Measurements from ENCODE around the gene STUB1. TPM values are rescaled to one million over a fixed set of nuclear protein-coding genes. Genes with fewer than 3 reads are reported as not detected.

Gene STUB1
- total and polyA plus RNA-seq, 4 experiments from 2014 or later = 97.2 to 181 (median 128) TPM

GRCh38 chr16:678858-679813 is 1.1 kb upstream of the STUB1 start:
- intact Hi-C loops (cut with micrococcal nuclease) = loop anchor here (1.0 to 2.0 kb wide), 3 partner anchors 11 to 90 kb away; partner anchors contain the start of genes METTL26 and RHOT2

DNA sequence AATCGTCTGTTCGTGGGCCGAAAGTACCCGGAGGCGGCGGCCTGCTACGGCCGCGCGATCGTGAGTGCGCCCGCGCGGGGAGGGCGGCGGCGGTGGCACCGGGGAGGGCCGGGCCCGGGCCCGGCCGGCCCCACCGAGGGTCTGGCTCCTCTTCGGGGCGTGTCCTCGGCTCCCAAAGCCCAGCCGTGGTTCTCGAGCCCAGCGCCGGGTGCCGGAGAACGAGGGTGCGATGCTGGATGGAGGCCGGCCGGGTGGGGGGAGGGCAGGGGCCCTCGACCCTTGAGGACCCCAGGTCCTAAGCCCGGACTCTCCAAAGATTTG is 375 bp downstream of the STUB1 start:
- peak overlapping the region; percentile 70 for H3K27ac ChIP-seq (ENCODE audit: low read depth, low read length)
- peaks cover 12% of the 10 kb centered on the region for H3K36me3 ChIP-seq (ENCODE audit: insufficient read depth, low read length)
- peak overlapping the region; percentile 71 to 84 (median 78) for H3K4me3 Mint-ChIP-seq
- H3K27ac Mint-ChIP-seq = peak overlapping the region in 3 of 7 donors; percentile 57 to 89 (median 62)
- H3K4me1 Mint-ChIP-seq = peaks cover 5 to 46% (median 32%) of the 10 kb centered on the region in 4 donors
- no peak for DNase-seq
- no peaks in the 10 kb centered on the region for H3K9me3 ChIP-seq (ENCODE audit: control insufficient read depth in 1 of 2, low read length in 2 of 2)
- ChIA-PET CTCF (ENCODE audit: partially characterized antibody) (no interaction called here), POLR2A (ENCODE audit: partially characterized antibody) (interaction anchor here (0.7 to 10.2 kb wide), 13 partner anchors 9 to 96 kb away, joined by 3 to 212 read pairs (median 5); partner anchors contain the start of genes CCDC78, MCRIP2, METTL26 and RHOT2)
- peaks cover 4 to 19% of the 10 kb centered on the region in 2 donors for H3K36me3 Mint-ChIP-seq
- H3K9me3 Mint-ChIP-seq = peaks cover 0 to 1% (median 0%) of the 10 kb centered on the region in 8 donors
- H3K27me3 ChIP-seq (ENCODE audit: insufficient read depth, low read length) = no peaks in the 10 kb centered on the region
- no peaks in the 10 kb centered on the region for H3K27me3 Mint-ChIP-seq
- H3K4me3 ChIP-seq (ENCODE audit: low read length in 2 of 2) = peak overlapping the region; percentile 14 to 62
- intact Hi-C loops (cut with micrococcal nuclease) = no loop called here
- peaks cover 51% of the 10 kb centered on the region for H3K4me1 ChIP-seq (ENCODE audit: insufficient read depth, low read length)

More at GRCh38 chr16:678858-679813, 1.1 kb upstream of the STUB1 start:
- CTCF ChIA-PET (ENCODE audit: partially characterized antibody) = interaction anchor here (1.3 to 1.6 kb wide), 2 partner anchors 11 to 33 kb away, joined by 4 to 5 read pairs; partner anchors contain the start of gene RHOT2
- H3K4me3 Mint-ChIP-seq = peak overlapping the region; percentile 71 to 82 (median 80)
- Histone ChIP-seq H3K9me3 (ENCODE audit: control insufficient read depth in 1 of 2, low read length in 2 of 2) (no peaks in the 10 kb centered on the region), H3K27ac (ENCODE audit: low read depth, low read length) (peak overlapping the region; percentile 50), H3K4me3 (ENCODE audit: low read length in 2 of 2) (peak overlapping the region in 1 of 2 donors; percentile 57), H3K4me1 (ENCODE audit: insufficient read depth, low read length) (peaks cover 49% of the 10 kb centered on the region), H3K36me3 (ENCODE audit: insufficient read depth, low read length) (peaks cover 12% of the 10 kb centered on the region), H3K27me3 (ENCODE audit: insufficient read depth, low read length) (no peaks in the 10 kb centered on the region)
- H3K27ac Mint-ChIP-seq = peak overlapping the region; percentile 65 to 91 (median 81)
- H3K27me3 Mint-ChIP-seq = no peaks in the 10 kb centered on the region
- POLR2A ChIA-PET (ENCODE audit: partially characterized antibody) = interaction anchor here (1.0 to 10.2 kb wide), 5 partner anchors 11 to 42 kb away, joined by 3 to 212 read pairs (median 14); partner anchors contain the start of genes METTL26, RHOT2, WDR24 and WDR90
- peaks cover 5 to 51% (median 34%) of the 10 kb centered on the region in 4 donors for H3K4me1 Mint-ChIP-seq
- peak in 3 of 5 donors; percentile 44 to 64 (median 51) for DNase-seq
- H3K9me3 Mint-ChIP-seq = peaks cover 0 to 1% (median 0%) of the 10 kb centered on the region in 8 donors
- peaks cover 4 to 17% of the 10 kb centered on the region in 2 donors for H3K36me3 Mint-ChIP-seq

GRCh38 chr16:680967-681745 is 946 bp downstream of the STUB1 start:
- POLR2A ChIA-PET (ENCODE audit: partially characterized antibody) = interaction anchor here (0.9 to 10.2 kb wide), 12 partner anchors 9 to 97 kb away, joined by 3 to 212 read pairs (median 4); partner anchors contain the start of genes ANTKMT, CCDC78, METTL26 and RHOT2
- Histone ChIP-seq H3K36me3 (ENCODE audit: insufficient read depth, low read length) (peaks cover 12% of the 10 kb centered on the region), H3K27me3 (ENCODE audit: insufficient read depth, low read length) (no peaks in the 10 kb centered on the region), H3K4me3 (ENCODE audit: low read length in 2 of 2) (peak overlapping the region; percentile 14 to 62), H3K27ac (ENCODE audit: low read depth, low read length) (peak overlapping the region; percentile 70), H3K4me1 (ENCODE audit: insufficient read depth, low read length) (peaks cover 56% of the 10 kb centered on the region), H3K9me3 (ENCODE audit: control insufficient read depth in 1 of 2, low read length in 2 of 2) (no peaks in the 10 kb centered on the region)
- H3K36me3 Mint-ChIP-seq = peaks cover 4 to 19% of the 10 kb centered on the region in 2 donors
- CTCF ChIA-PET (ENCODE audit: partially characterized antibody) = no interaction called here
- DNase-seq = no peak
- peaks cover 0 to 1% (median 0%) of the 10 kb centered on the region in 8 donors for H3K9me3 Mint-ChIP-seq
- H3K27me3 Mint-ChIP-seq = no peaks in the 10 kb centered on the region
- H3K4me1 Mint-ChIP-seq = peaks cover 5 to 49% (median 33%) of the 10 kb centered on the region in 4 donors
- peak overlapping the region in 6 of 7 donors; percentile 22 to 89 (median 56) for H3K27ac Mint-ChIP-seq
- peak overlapping the region; percentile 69 to 84 (median 76) for H3K4me3 Mint-ChIP-seq
- intact Hi-C loops (cut with micrococcal nuclease) = no loop called here

GRCh38 chr16:681746-682427 is 1.7 kb downstream of the STUB1 start:
- no peaks in the 10 kb centered on the region for H3K27me3 ChIP-seq (ENCODE audit: insufficient read depth, low read length)
- Mint-ChIP-seq H3K9me3 (peaks cover 0 to 1% (median 0%) of the 10 kb centered on the region in 8 donors), H3K4me1 (peaks cover 5 to 45% (median 29%) of the 10 kb centered on the region in 4 donors), H3K27me3 (no peaks in the 10 kb centered on the region), H3K4me3 (peak overlapping the region; percentile 65 to 88 (median 74)), H3K27ac (peak overlapping the region in 5 of 7 donors; percentile 36 to 91 (median 84)), H3K36me3 (peaks cover 4 to 17% of the 10 kb centered on the region in 2 donors)
- DNase-seq = no peak
- peak overlapping the region in 1 of 2 donors; percentile 62 for H3K4me3 ChIP-seq (ENCODE audit: low read length in 2 of 2)
- peaks cover 12% of the 10 kb centered on the region for H3K36me3 ChIP-seq (ENCODE audit: insufficient read depth, low read length)
- intact Hi-C loops (cut with micrococcal nuclease) = no loop called here
- H3K27ac ChIP-seq (ENCODE audit: low read depth, low read length) = no peak overlapping the region
- ChIA-PET POLR2A (ENCODE audit: partially characterized antibody) (interaction anchor here (0.9 to 10.2 kb wide), 8 partner anchors 10 to 46 kb away, joined by 3 to 212 read pairs (median 5); partner anchors contain the start of genes ANTKMT, METTL26, RHOT2 and WDR24), CTCF (ENCODE audit: partially characterized antibody) (no interaction called here)
- peaks cover 57% of the 10 kb centered on the region for H3K4me1 ChIP-seq (ENCODE audit: insufficient read depth, low read length)
- H3K9me3 ChIP-seq (ENCODE audit: control insufficient read depth in 1 of 2, low read length in 2 of 2) = no peaks in the 10 kb centered on the region

DNA sequence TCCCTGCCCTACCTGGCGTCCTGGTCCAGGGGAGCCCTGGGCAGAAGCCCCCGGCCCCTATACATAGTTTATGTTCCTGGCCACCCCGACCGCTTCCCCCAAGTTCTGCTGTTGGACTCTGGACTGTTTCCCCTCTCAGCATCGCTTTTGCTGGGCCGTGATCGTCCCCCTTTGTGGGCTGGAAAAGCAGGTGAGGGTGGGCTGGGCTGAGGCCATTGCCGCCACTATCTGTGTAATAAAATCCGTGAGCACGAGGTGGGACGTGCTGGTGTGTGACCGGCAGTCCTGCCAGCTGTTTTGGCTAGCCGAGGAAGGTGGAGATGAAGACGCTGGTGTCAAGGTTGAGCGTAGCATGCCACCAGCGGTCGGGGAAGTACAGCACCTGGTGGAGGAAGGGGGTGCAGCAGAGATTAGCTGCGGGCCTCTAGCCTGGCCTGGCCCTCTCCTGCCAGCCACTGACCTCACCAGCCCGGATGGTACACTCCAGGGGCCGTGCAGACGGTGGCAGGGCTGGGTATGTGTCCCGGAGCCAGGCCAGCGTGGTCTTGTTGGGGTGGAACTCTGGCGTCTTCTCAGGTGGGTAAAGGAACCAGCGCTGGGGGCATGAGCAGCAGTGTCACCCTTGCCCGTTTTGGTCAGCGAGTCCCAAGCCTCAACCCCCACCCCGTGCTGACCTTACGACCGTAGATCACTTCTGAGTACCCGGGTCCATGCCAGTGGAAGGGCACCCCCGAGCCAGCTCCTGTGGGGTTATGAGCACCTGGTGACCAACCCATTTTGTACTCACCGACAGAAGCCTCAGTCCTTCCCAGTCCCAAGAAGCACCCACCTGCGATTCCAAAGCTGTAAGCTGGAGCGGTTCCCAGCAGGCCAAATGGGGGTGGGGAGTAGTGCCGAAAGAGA is 2.5 kb downstream of the STUB1 start:
- Histone ChIP-seq H3K36me3 (ENCODE audit: insufficient read depth, low read length) (peaks cover 12% of the 10 kb centered on the region), H3K9me3 (ENCODE audit: control insufficient read depth in 1 of 2, low read length in 2 of 2) (no peaks in the 10 kb centered on the region), H3K4me1 (ENCODE audit: insufficient read depth, low read length) (peaks cover 55% of the 10 kb centered on the region), H3K27ac (ENCODE audit: low read depth, low read length) (peak overlapping the region; percentile 70), H3K27me3 (ENCODE audit: insufficient read depth, low read length) (no peaks in the 10 kb centered on the region), H3K4me3 (ENCODE audit: low read length in 2 of 2) (no peak overlapping the region)
- DNase-seq = no peak
- ChIA-PET POLR2A (ENCODE audit: partially characterized antibody) (interaction anchor here (0.9 to 10.2 kb wide), 5 partner anchors 10 to 47 kb away, joined by 3 to 212 read pairs (median 6); partner anchors contain the start of genes METTL26, RHOT2 and WDR24), CTCF (ENCODE audit: partially characterized antibody) (no interaction called here)
- Mint-ChIP-seq H3K27ac (peak overlapping the region in 6 of 7 donors; percentile 13 to 91 (median 80)), H3K27me3 (no peaks in the 10 kb centered on the region), H3K36me3 (peaks cover 4 to 17% of the 10 kb centered on the region in 2 donors), H3K4me1 (peaks cover 5 to 43% (median 27%) of the 10 kb centered on the region in 4 donors), H3K4me3 (peak overlapping the region; percentile 63 to 88 (median 70)), H3K9me3 (peaks cover 0 to 1% (median 0%) of the 10 kb centered on the region in 8 donors)
- intact Hi-C loops (cut with micrococcal nuclease) = no loop called here

All from CD4-positive, alpha-beta memory T cell (primary cell).